ENCODE measurements around the gene GNGT2.

- TF ChIP-seq CTCF (conservative IDR thresholded peaks at IDR 0.05; ENCODE audit: low read length) (no peak), EZH2phosphoT487 (IDR thresholded peaks at IDR 0.05; ENCODE audit: borderline replicate concordance, low read depth, low read length) (no peak)
Measured at GRCh38 chr17:49196520-49196919, 13.9 kb downstream of the GNGT2 start.
